Measurements from ENCODE around the gene ARMC7. TPM values are rescaled to one million over a fixed set of nuclear protein-coding genes. Genes with fewer than 3 reads are reported as not detected.
"Not testable (repeated sequence)": the region's sequence is repeated elsewhere in the genome, so short reads cannot be mapped to it uniquely, and the experiment has no call there.

The ARMC7 gene
- total RNA-seq, 1 donor from 2014 or later, result 9.9 TPM

DNA sequence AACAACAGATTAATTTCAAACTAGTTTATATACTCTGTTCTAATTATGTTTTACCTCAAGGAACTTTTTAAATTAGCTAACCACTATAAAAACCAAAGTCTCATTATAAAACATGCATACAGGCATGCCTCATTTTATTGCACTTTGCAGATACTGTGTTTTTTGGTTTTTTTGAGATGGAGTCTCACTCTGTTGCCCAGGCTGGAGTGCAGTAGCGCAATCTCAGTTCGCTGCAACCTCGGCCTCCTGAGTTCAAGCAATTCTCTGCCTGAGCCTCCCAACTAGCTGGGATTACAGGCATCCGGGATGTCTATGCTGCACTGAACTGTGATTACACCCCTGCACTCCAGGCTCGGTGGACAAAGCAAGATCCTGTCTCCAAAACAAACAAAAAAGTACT lies 53.3 kb downstream of the ARMC7 start:
- Mint-ChIP-seq H3K27me3 (ENCODE audit: unreplicated experiment) (no peaks in the 10 kb centered on the region), H3K4me3 (ENCODE audit: unreplicated experiment) (no peak overlapping the region), H3K36me3 (ENCODE audit: unreplicated experiment) (no peaks in the 10 kb centered on the region), H3K27ac (ENCODE audit: unreplicated experiment) (no peak overlapping the region), H3K4me1 (ENCODE audit: low read depth, unreplicated experiment) (no peaks in the 10 kb centered on the region), H3K9me3 (ENCODE audit: unreplicated experiment) (peaks cover 1% of the 10 kb centered on the region)
- TF ChIP-seq, protein P1, sequence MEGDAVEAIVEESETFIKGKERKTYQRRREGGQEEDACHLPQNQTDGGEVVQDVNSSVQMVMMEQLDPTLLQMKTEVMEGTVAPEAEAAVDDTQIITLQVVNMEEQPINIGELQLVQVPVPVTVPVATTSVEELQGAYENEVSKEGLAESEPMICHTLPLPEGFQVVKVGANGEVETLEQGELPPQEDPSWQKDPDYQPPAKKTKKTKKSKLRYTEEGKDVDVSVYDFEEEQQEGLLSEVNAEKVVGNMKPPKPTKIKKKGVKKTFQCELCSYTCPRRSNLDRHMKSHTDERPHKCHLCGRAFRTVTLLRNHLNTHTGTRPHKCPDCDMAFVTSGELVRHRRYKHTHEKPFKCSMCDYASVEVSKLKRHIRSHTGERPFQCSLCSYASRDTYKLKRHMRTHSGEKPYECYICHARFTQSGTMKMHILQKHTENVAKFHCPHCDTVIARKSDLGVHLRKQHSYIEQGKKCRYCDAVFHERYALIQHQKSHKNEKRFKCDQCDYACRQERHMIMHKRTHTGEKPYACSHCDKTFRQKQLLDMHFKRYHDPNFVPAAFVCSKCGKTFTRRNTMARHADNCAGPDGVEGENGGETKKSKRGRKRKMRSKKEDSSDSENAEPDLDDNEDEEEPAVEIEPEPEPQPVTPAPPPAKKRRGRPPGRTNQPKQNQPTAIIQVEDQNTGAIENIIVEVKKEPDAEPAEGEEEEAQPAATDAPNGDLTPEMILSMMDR (IDR thresholded peaks at IDR 0.05; ENCODE audit: partially characterized antibody, unreplicated experiment), result no peak
- no peak for DNase-seq

DNA sequence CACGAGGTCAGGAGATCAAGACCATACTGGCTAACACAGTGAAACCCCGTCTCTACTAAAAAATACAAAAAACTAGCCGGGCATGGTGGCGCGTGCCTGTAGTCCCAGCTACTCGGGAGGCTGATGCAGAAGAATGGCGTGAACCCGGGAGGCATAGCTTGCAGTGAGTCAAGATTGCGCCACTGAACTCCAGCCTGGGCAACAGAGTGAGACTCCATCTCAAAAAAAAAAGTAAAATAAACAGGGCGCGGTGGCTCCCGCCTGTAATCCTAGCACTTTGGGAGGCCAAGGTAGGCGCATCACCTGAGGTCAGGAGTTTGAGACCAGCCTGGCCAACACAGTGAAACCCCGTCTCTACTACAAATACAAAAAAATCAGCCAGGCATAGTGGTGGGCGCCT lies 54.8 kb downstream of the ARMC7 start:
- DNase-seq; H3K27me3 Mint-ChIP-seq (ENCODE audit: unreplicated experiment); H3K4me3 Mint-ChIP-seq (ENCODE audit: unreplicated experiment): not testable (repeated sequence)

DNA sequence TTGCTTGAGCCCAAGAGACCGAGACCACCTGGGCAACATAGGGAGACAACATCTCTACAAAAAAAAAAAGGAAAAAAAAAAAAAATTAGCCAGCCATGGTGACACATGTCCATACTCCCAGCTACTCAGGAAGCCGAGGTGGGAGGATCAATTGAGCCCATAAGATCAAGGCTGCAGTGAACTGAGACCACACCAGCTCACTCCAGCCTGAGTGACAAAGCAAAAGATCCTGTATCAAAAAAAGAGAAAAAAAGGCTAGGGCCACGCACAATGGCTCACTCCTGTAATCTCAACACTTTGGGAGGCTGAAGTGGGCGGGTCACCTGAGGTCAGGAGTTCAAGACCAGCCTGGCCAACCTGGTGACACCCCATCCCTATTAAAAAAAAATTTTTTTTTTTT lies 59.2 kb downstream of the ARMC7 start:
- TF ChIP-seq, protein P1 (IDR thresholded peaks at IDR 0.05; ENCODE audit: partially characterized antibody, unreplicated experiment), result no peak
- no peak for DNase-seq
- H3K4me3 Mint-ChIP-seq (ENCODE audit: unreplicated experiment), result no peak overlapping the region
- H3K27me3 Mint-ChIP-seq (ENCODE audit: unreplicated experiment), result no peaks in the 10 kb centered on the region
- H3K27ac Mint-ChIP-seq (ENCODE audit: unreplicated experiment), result no peak overlapping the region
- no peaks in the 10 kb centered on the region for H3K36me3 Mint-ChIP-seq (ENCODE audit: unreplicated experiment)
- peaks cover 2% of the 10 kb centered on the region for H3K9me3 Mint-ChIP-seq (ENCODE audit: unreplicated experiment)
- H3K4me1 Mint-ChIP-seq (ENCODE audit: low read depth, unreplicated experiment), result no peaks in the 10 kb centered on the region

More for the DNA sequence above, 54.8 kb downstream of the ARMC7 start:
- H3K27ac Mint-ChIP-seq (ENCODE audit: unreplicated experiment); H3K9me3 Mint-ChIP-seq (ENCODE audit: unreplicated experiment); H3K4me1 Mint-ChIP-seq (ENCODE audit: low read depth, unreplicated experiment); H3K36me3 Mint-ChIP-seq (ENCODE audit: unreplicated experiment): not testable (repeated sequence)

DNA sequence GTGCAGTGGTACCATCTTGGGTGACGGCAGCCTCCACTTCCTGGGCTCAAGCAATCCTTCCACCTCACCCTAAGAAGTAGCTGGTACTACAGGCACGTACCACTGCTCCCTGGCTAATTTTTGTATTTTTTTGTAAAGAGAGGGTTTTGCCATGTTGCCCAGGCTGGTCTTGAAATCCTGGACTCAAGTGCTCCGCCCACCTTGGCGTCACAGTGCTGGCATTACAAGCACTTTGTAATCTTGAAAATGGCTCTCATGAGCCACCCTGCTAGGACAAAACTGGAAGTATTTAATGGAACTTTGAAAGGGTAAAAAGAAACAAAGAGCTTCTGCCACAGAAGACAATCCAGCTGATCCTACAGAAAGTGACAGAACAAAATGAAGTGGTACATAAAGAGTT lies 63.8 kb downstream of the ARMC7 start:
- no peak overlapping the region for H3K27ac Mint-ChIP-seq (ENCODE audit: unreplicated experiment)

DNA sequence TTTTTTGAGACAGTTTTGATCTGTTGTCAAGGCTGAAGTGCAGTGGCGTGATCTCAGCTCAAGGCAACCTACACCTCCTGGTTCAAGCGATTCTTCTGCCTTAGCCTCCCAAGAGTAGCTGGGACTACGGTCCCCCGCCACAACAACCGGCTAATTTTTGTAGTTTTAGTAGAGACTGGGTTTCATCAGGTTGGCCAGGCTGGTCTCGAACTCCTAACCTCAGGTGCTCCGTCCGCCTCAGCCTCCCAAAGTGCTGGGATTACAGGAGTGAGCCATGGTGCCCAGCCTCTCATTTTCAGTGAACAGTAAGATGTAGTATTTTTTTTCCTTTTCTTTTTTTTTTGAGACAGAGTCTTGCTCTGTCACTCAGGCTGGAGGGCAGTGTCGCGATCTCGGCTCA lies 65.2 kb downstream of the ARMC7 start:
- Mint-ChIP-seq H3K9me3 (ENCODE audit: unreplicated experiment) (peaks cover 2% of the 10 kb centered on the region), H3K36me3 (ENCODE audit: unreplicated experiment) (no peaks in the 10 kb centered on the region), H3K4me3 (ENCODE audit: unreplicated experiment) (no peak overlapping the region), H3K4me1 (ENCODE audit: low read depth, unreplicated experiment) (no peaks in the 10 kb centered on the region), H3K27me3 (ENCODE audit: unreplicated experiment) (peaks cover 2% of the 10 kb centered on the region), H3K27ac (ENCODE audit: unreplicated experiment) (no peak overlapping the region)
- no peak for DNase-seq
- TF ChIP-seq, protein P1 (IDR thresholded peaks at IDR 0.05; ENCODE audit: partially characterized antibody, unreplicated experiment), result no peak

More for the DNA sequence above, 63.8 kb downstream of the ARMC7 start:
- TF ChIP-seq, protein P1 (IDR thresholded peaks at IDR 0.05; ENCODE audit: partially characterized antibody, unreplicated experiment), result no peak
- no peaks in the 10 kb centered on the region for H3K27me3 Mint-ChIP-seq (ENCODE audit: unreplicated experiment)
- no peak overlapping the region for H3K4me3 Mint-ChIP-seq (ENCODE audit: unreplicated experiment)
- no peaks in the 10 kb centered on the region for H3K4me1 Mint-ChIP-seq (ENCODE audit: low read depth, unreplicated experiment)
- H3K36me3 Mint-ChIP-seq (ENCODE audit: unreplicated experiment), result no peaks in the 10 kb centered on the region
- no peak for DNase-seq
- H3K9me3 Mint-ChIP-seq (ENCODE audit: unreplicated experiment), result peaks cover 2% of the 10 kb centered on the region

DNA sequence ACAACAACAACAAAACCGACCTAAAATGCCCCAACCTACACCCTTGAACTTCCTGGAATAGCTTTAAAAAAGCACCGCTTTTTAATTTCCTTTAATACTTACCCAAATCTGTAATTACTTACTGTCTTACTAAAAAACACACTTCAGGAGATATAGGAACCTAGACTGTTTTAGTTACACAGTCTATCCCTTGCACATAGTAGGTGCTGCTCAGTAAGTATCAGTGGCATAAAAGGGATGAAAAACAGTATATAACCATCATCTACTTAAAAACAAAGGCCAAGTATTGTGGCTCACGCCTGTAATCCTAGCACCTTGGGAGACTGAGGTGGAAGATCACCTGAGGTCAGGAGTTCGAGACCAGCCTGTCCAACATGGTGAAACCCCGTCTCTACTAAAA lies 66.9 kb downstream of the ARMC7 start:
- no peaks in the 10 kb centered on the region for H3K36me3 Mint-ChIP-seq (ENCODE audit: unreplicated experiment)
- H3K27ac Mint-ChIP-seq (ENCODE audit: unreplicated experiment), result no peak overlapping the region
- no peak overlapping the region for H3K4me3 Mint-ChIP-seq (ENCODE audit: unreplicated experiment)
- TF ChIP-seq, protein P1 (IDR thresholded peaks at IDR 0.05; ENCODE audit: partially characterized antibody, unreplicated experiment), result no peak
- H3K9me3 Mint-ChIP-seq (ENCODE audit: unreplicated experiment), result peaks cover 5% of the 10 kb centered on the region
- DNase-seq, result no peak
- peaks cover 2% of the 10 kb centered on the region for H3K27me3 Mint-ChIP-seq (ENCODE audit: unreplicated experiment)
- H3K4me1 Mint-ChIP-seq (ENCODE audit: low read depth, unreplicated experiment), result peaks cover 5% of the 10 kb centered on the region

Data from glutamatergic neuron (in vitro differentiated cells).